ENCODE data around the gene SEMA6B.

- TF ChIP-seq CTCF (IDR thresholded peaks at IDR 0.05 in 8 of 11, conservative IDR thresholded peaks at IDR 0.05 in 3 of 11) (no peak), POLR2A (IDR thresholded peaks at IDR 0.05) (no peak)
Observed at GRCh38 chr19:4494691-4495064, 64.8 kb downstream of the SEMA6B start.

All from spleen (tissue), 7 donors.